ENCODE results near the gene SLC24A4.

Gene SLC24A4

DNA sequence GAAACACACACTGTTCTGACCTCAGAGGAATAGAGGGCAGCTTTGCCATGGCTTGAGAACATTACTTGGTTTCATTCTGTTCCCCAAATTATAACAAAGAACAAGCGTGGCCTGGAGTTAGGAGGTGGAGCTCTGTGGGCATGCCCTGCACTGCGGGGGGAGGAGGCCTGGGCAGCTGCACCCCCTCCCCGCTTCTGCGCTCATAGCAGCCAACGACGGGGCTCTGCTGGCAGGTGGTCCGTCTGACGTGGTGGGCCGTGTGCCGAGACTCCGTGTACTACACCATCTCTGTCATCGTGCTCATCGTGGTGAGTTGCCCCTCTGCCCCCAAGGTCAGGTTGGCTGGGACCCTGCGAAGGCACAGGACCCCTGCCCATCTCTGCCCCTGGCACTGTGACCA is 120.2 kb downstream of the SLC24A4 start:
- DNase-seq (ENCODE audit: insufficient read length) (no peak), FAIRE-seq (no peak)
- TF ChIP-seq POLR2AphosphoS5 (IDR thresholded peaks at IDR 0.05; ENCODE audit: low read depth, low read length) (no peak), POLR2A (IDR thresholded peaks at IDR 0.05; ENCODE audit: low read depth, low read length) (no peak), TAF1 (IDR thresholded peaks at IDR 0.05; ENCODE audit: borderline replicate concordance, low read depth, low read length) (no peak)

DNA sequence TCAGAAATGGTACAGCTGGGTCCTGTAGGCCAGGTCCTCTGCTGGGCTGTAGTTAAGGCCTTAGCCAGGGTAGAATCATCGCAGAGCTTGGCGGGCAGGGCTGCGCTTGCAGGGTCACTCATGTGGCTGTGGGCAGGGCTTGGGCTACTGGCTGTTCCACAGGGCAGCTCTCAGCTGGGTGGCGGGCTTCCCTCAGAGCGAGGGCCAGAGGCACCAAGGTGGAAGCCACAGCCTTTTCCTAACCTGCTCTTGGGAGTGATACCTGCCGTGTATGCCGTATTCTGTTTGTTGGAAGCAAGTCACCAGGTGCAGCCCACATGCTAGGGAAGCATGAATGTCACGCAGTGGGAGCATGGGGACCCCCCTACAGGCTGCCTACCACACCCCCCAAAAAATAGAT is 120.8 kb downstream of the SLC24A4 start:
- DNase-seq (ENCODE audit: insufficient read length), result no peak
- no peak for FAIRE-seq
- TF ChIP-seq POLR2AphosphoS5 (IDR thresholded peaks at IDR 0.05; ENCODE audit: low read depth, low read length), result no peak

- FAIRE-seq (no peak), DNase-seq (ENCODE audit: insufficient read length) (no peak)
- TF ChIP-seq POLR2A (IDR thresholded peaks at IDR 0.05; ENCODE audit: low read depth, low read length) (no peak), POLR2AphosphoS5 (IDR thresholded peaks at IDR 0.05; ENCODE audit: low read depth, low read length) (no peak), TAF1 (IDR thresholded peaks at IDR 0.05; ENCODE audit: borderline replicate concordance, low read depth, low read length) (no peak)
These were observed 123.8 kb downstream of the SLC24A4 start for GRCh38 chr14:92446771-92447170.

DNA sequence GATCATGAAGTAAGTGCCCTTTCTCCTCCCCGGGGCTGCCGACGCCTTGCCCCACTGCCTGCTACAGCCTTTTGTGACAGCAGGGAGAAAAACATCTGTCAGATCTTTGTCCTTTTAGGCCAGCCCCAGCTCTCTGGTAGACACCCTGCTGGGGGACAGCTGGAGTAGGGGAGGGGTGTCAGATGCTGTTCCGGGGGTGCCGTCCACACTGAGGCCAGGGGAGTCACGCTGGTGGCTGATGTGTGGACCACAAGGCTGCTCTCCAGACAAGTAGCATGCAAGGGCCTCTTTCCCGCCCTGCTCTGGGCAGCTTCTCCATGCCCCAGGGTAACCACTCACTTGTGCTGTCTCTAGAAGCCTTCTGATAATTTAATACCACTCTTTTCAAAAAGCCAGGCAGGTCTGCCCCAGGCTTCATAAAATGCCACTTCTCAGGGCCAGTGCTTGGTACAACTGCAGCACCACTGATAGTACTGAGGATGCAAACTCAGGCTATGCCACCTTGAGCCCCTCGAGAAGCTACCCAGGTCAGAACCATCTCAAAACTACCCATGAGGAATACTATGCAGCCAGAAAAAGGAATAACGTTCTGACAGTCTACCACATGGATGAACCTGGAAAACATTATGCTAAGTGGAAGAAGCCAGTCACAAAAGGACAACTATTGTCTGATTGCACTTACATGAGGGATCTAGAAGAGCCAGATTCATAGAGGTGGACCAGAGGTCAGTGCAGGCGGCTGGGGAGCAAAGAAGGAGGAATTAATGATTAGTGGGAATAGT is 124.6 kb downstream of the SLC24A4 start:
- DNase-seq (ENCODE audit: insufficient read length) (no peak), FAIRE-seq (no peak)
- TF ChIP-seq POLR2AphosphoS5 (IDR thresholded peaks at IDR 0.05; ENCODE audit: low read depth, low read length), result no peak
- TF ChIP-seq POLR2A (IDR thresholded peaks at IDR 0.05; ENCODE audit: low read depth, low read length), result no peak
- no peak for TF ChIP-seq TAF1 (IDR thresholded peaks at IDR 0.05; ENCODE audit: borderline replicate concordance, low read depth, low read length)

DNA sequence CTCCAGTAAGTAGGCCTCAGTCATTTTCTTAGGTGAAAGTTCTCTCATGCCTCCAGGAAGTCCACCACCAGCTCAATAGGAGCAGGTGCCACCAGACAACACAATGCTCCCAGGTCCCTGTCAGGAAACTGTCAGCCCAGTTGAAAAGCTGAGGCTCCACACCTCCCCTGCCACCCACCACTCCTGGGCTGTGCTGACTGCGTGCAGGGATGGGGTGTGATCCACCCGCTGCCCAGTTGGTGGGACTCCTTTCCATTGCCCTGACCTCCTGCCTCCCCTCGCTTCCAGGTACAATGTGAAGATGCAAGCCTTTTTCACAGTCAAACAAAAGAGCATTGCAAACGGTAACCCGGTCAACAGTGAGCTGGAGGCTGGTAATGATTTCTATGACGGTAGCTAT is 125.8 kb downstream of the SLC24A4 start:
- no peak for DNase-seq (ENCODE audit: insufficient read length)
- no peak for TF ChIP-seq TAF1 (IDR thresholded peaks at IDR 0.05; ENCODE audit: borderline replicate concordance, low read depth, low read length)
- TF ChIP-seq POLR2AphosphoS5 (IDR thresholded peaks at IDR 0.05; ENCODE audit: low read depth, low read length), result no peak
- no peak for TF ChIP-seq POLR2A (IDR thresholded peaks at IDR 0.05; ENCODE audit: low read depth, low read length)
- no peak for FAIRE-seq

GRCh38 chr14:92449404-92450181 is 126.6 kb downstream of the SLC24A4 start:
- DNase-seq (ENCODE audit: insufficient read length) (no peak), FAIRE-seq (no peak)
- TF ChIP-seq POLR2A (IDR thresholded peaks at IDR 0.05; ENCODE audit: low read depth, low read length), result no peak
- no peak for TF ChIP-seq TAF1 (IDR thresholded peaks at IDR 0.05; ENCODE audit: borderline replicate concordance, low read depth, low read length)
- TF ChIP-seq POLR2AphosphoS5 (IDR thresholded peaks at IDR 0.05; ENCODE audit: low read depth, low read length), result no peak

GRCh38 chr14:92450351-92451070 is 127.5 kb downstream of the SLC24A4 start:
- TF ChIP-seq TAF1 (IDR thresholded peaks at IDR 0.05; ENCODE audit: borderline replicate concordance, low read depth, low read length) (no peak), POLR2AphosphoS5 (IDR thresholded peaks at IDR 0.05; ENCODE audit: low read depth, low read length) (no peak), POLR2A (IDR thresholded peaks at IDR 0.05; ENCODE audit: low read depth, low read length) (no peak)
- DNase-seq (ENCODE audit: insufficient read length) (no peak), FAIRE-seq (peak; percentile 46)

- FAIRE-seq (no peak), DNase-seq (ENCODE audit: insufficient read length) (no peak)
- no peak for TF ChIP-seq POLR2AphosphoS5 (IDR thresholded peaks at IDR 0.05; ENCODE audit: low read depth, low read length)
- no peak for TF ChIP-seq POLR2A (IDR thresholded peaks at IDR 0.05; ENCODE audit: low read depth, low read length)
- TF ChIP-seq TAF1 (IDR thresholded peaks at IDR 0.05; ENCODE audit: borderline replicate concordance, low read depth, low read length), result no peak
These were observed 128.3 kb downstream of the SLC24A4 start for GRCh38 chr14:92451245-92451644.

- TF ChIP-seq POLR2AphosphoS5 (IDR thresholded peaks at IDR 0.05; ENCODE audit: low read depth, low read length) (no peak), TAF1 (IDR thresholded peaks at IDR 0.05; ENCODE audit: borderline replicate concordance, low read depth, low read length) (no peak), POLR2A (IDR thresholded peaks at IDR 0.05; ENCODE audit: low read depth, low read length) (no peak)
- DNase-seq (ENCODE audit: insufficient read length), result no peak
- FAIRE-seq, result no peak
These were observed 128.8 kb downstream of the SLC24A4 start for GRCh38 chr14:92451755-92452154.

DNA sequence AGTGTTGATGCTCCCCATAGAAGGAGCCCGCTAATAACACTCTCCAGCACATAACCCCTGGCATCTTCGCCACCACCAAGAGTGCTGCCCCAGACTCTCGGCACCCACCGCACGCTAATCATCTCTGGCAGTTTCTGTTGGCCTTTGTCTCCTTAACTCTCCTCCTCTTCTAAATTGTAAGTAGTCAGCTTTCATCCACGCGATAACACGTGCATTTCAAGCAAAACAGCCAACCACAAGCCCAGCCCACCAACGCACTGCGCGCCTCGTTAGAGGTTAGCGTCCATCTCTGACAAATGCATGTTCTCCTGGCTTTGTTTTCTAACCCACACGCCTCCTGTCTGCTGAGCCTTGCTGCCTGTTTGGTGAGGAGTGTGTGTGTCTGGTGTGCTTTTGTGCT is 129.5 kb downstream of the SLC24A4 start:
- no peak for FAIRE-seq
- TF ChIP-seq POLR2A (IDR thresholded peaks at IDR 0.05; ENCODE audit: low read depth, low read length), result no peak
- TF ChIP-seq POLR2AphosphoS5 (IDR thresholded peaks at IDR 0.05; ENCODE audit: low read depth, low read length), result no peak
- no peak for TF ChIP-seq TAF1 (IDR thresholded peaks at IDR 0.05; ENCODE audit: borderline replicate concordance, low read depth, low read length)
- DNase-seq (ENCODE audit: insufficient read length), result no peak

GRCh38 chr14:92453691-92454090 is 130.7 kb downstream of the SLC24A4 start:
- TF ChIP-seq POLR2AphosphoS5 (IDR thresholded peaks at IDR 0.05; ENCODE audit: low read depth, low read length), result no peak
- no peak for DNase-seq (ENCODE audit: insufficient read length)
- FAIRE-seq, result no peak

Measured in GM12892 (cell line).